ENCODE results near the gene FA2H. TPM values are rescaled to one million over a fixed set of nuclear protein-coding genes. Genes with fewer than 3 reads are reported as not detected.

FA2H gene
- total and polyA plus RNA-seq, 2 of the 13 experiments (the other 11 are each of a cell fraction or from before 2014, with no cell fraction given), result 0.20 TPM; not detected in 1

GRCh38 chr16:74695450-74696422, 78.9 kb downstream of the FA2H start (continued):
- no peak for TF ChIP-seq NFAT5 (CRISPR knock-in tag; IDR thresholded peaks at IDR 0.05)
- no peak for TF ChIP-seq ZNF749 (CRISPR knock-in tag; IDR thresholded peaks at IDR 0.05; ENCODE audit: borderline replicate concordance)
- TF ChIP-seq EED (CRISPR knock-in tag; IDR thresholded peaks at IDR 0.05), result no peak
- TF ChIP-seq MYNN (CRISPR knock-in tag; IDR thresholded peaks at IDR 0.05; ENCODE audit: low read depth), result peak; percentile 64; the same call in 1 of the 2 replicates
- no peak for TF ChIP-seq ZNF75D (CRISPR knock-in tag; IDR thresholded peaks at IDR 0.05; ENCODE audit: borderline replicate concordance)
- TF ChIP-seq ZBTB20 (CRISPR knock-in tag; IDR thresholded peaks at IDR 0.05; ENCODE audit: borderline replicate concordance, low read depth), result no peak; the same call in 1 of the 2 replicates
- no peak for TF ChIP-seq HOXA5 (CRISPR knock-in tag; IDR thresholded peaks at IDR 0.05)
- TF ChIP-seq MTF1 (CRISPR knock-in tag; IDR thresholded peaks at IDR 0.05), result no peak
- TF ChIP-seq ZNF740 (CRISPR knock-in tag; IDR thresholded peaks at IDR 0.05), result no peak
- TF ChIP-seq ZNF296 (CRISPR knock-in tag; conservative IDR thresholded peaks at IDR 0.05), result no peak
- TF ChIP-seq NFRKB (IDR thresholded peaks at IDR 0.05), result no peak
- no peak for TF ChIP-seq ZNF3 (CRISPR knock-in tag; IDR thresholded peaks at IDR 0.05)
- no peak for TF ChIP-seq TEAD2 (CRISPR knock-in tag; IDR thresholded peaks at IDR 0.05)
- TF ChIP-seq, protein P1, sequence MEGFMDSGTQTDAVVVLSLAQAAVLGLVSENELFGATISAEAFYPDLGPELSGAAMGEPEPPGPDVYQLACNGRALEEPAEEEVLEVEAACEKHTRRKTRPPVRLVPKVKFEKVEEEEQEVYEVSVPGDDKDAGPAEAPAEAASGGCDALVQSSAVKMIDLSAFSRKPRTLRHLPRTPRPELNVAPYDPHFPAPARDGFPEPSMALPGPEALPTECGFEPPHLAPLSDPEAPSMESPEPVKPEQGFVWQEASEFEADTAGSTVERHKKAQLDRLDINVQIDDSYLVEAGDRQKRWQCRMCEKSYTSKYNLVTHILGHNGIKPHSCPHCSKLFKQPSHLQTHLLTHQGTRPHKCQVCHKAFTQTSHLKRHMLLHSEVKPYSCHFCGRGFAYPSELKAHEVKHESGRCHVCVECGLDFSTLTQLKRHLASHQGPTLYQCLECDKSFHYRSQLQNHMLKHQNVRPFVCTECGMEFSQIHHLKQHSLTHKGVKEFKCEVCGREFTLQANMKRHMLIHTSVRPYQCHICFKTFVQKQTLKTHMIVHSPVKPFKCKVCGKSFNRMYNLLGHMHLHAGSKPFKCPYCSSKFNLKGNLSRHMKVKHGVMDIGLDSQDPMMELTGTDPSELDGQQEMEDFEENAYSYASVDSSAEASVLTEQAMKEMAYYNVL (CRISPR knock-in tag; IDR thresholded peaks at IDR 0.05; ENCODE audit: borderline replicate concordance), result no peak
- no peak for TF ChIP-seq ZNF549 (CRISPR knock-in tag; IDR thresholded peaks at IDR 0.05)
- TF ChIP-seq ZNF709 (CRISPR knock-in tag; IDR thresholded peaks at IDR 0.05), result no peak
- peak; percentile 73; the same call in 1 of the 2 replicates for TF ChIP-seq GABPB1 (CRISPR knock-in tag; IDR thresholded peaks at IDR 0.05)
- TF ChIP-seq ZFP37 (CRISPR knock-in tag; IDR thresholded peaks at IDR 0.05; ENCODE audit: borderline replicate concordance), result 0 out of 2 replicates have a peak, but pooled peaks have one; percentile 29
- TF ChIP-seq HHEX (CRISPR knock-in tag; IDR thresholded peaks at IDR 0.05), result no peak
- TF ChIP-seq ERF (CRISPR knock-in tag; IDR thresholded peaks at IDR 0.05), result peak; percentile 89
- TF ChIP-seq REPIN1 (CRISPR knock-in tag; IDR thresholded peaks at IDR 0.05; ENCODE audit: borderline replicate concordance, low read depth), result peak; percentile 29; the same call in 1 of the 2 replicates
- TF ChIP-seq ZNF382 (CRISPR knock-in tag; IDR thresholded peaks at IDR 0.05; ENCODE audit: borderline replicate concordance), result no peak
- TF ChIP-seq POLR2G (IDR thresholded peaks at IDR 0.05; ENCODE audit: low read depth, low read length), result peak; percentile 90
